ENCODE measurements around the gene NTM. TPM values are rescaled to one million over a fixed set of nuclear protein-coding genes. Genes with fewer than 3 reads are reported as not detected.

The NTM gene
- total and polyA plus RNA-seq, 2 of the 8 experiments (the other 6 are each of a cell fraction or from before 2014, with no cell fraction given): 13.4 to 20.0 TPM

- Histone ChIP-seq H2BK120ac (replicated peaks; ENCODE audit: low read depth, low read length) (no peak overlapping the region), H3K27me3 (replicated peaks in 1 of 4; ENCODE audit: control insufficient read depth in 3 of 4, extremely low read depth in 1 of 4, insufficient read depth in 3 of 4, low read length in 3 of 4) (no peaks in the 10 kb centered on the region), H3K36me3 (ENCODE audit: control insufficient read depth in 2 of 4, insufficient read depth in 4 of 4, low read length in 3 of 4) (no peaks in the 10 kb centered on the region), H3K9me3 (ENCODE audit: insufficient read depth in 2 of 2, low read depth in 1 of 2, low read length in 1 of 2) (no peaks in the 10 kb centered on the region), H4K91ac (replicated peaks; ENCODE audit: insufficient read length, low read length) (no peak overlapping the region), H3K4me3 (ENCODE audit: extremely low read depth in 1 of 4, insufficient read depth in 2 of 4, low read depth in 3 of 4, low read length in 4 of 4) (no peak overlapping the region), H2BK5ac (ENCODE audit: low read depth, low read length) (no peak overlapping the region), H2BK15ac (ENCODE audit: low read length) (no peak overlapping the region), H4K8ac (ENCODE audit: extremely low read depth, insufficient read depth, low read length) (no peak overlapping the region), H4K5ac (ENCODE audit: insufficient read length, low read depth, low read length) (no peak overlapping the region), H3K23me2 (ENCODE audit: low read depth, low read length) (no peaks in the 10 kb centered on the region), H2BK12ac (ENCODE audit: low read depth, low read length) (no peak overlapping the region), H3K79me1 (ENCODE audit: low read depth, low read length) (no peaks in the 10 kb centered on the region), H2AFZ (ENCODE audit: low read length) (no peak overlapping the region), H2BK20ac (ENCODE audit: low read length) (no peak overlapping the region), H3K9ac (replicated peaks in 1 of 4; ENCODE audit: extremely low read depth in 1 of 4, low read depth in 3 of 4, low read length in 3 of 4) (no peak overlapping the region), H3K4ac (replicated peaks; ENCODE audit: insufficient read length, low read depth, low read length) (no peak overlapping the region), H3K4me2 (ENCODE audit: insufficient read depth in 1 of 2, low read depth in 2 of 2, low read length in 2 of 2) (no peak overlapping the region), H4K20me1 (replicated peaks in 1 of 2; ENCODE audit: control insufficient read depth in 1 of 2, insufficient read depth in 2 of 2, low read length in 2 of 2) (no peaks in the 10 kb centered on the region), H3K56ac (replicated peaks; ENCODE audit: insufficient read length, low read depth, low read length) (no peak overlapping the region), H3K79me2 (ENCODE audit: control insufficient read depth in 1 of 2, insufficient read depth in 2 of 2, low read length in 2 of 2) (no peaks in the 10 kb centered on the region), H3K23ac (ENCODE audit: insufficient read length) (no peak overlapping the region), H3K27ac (ENCODE audit: low read depth, low read length) (no peak overlapping the region), H3K4me1 (replicated peaks in 1 of 4; ENCODE audit: control insufficient read depth in 3 of 4, insufficient read depth in 4 of 4, low read length in 3 of 4) (peaks cover 4 to 16% (median 7%) of the 10 kb centered on the region in 4 experiments), H3K18ac (ENCODE audit: extremely low read depth, low read length) (no peak overlapping the region), H3K14ac (ENCODE audit: insufficient read length) (no peak overlapping the region), H2AK5ac (ENCODE audit: low read depth, low read length) (no peak overlapping the region)
- WGBS, 2 experiments (ENCODE audit: extremely low coverage in 1 of 2, insufficient coverage in 1 of 2, insufficient read length in 1 of 2, insufficient replicate concordance in 2 of 2, low coverage in 1 of 2, low lambda C conversion rate in 2 of 2, missing lambda C conversion rate in 1 of 2): 84% methylated on average over 12 of the region's 13 CpGs; no CpG with 5 or more reads in 1 of the 2 experiments
- DNase-seq (ENCODE audit: low read depth in 1 of 2, low spot score in 2 of 2) (no peak), FAIRE-seq (no peak)
- TF ChIP-seq PHF8 (conservative IDR thresholded peaks at IDR 0.05; ENCODE audit: low read depth, low read length) (no peak), SIX5 (IDR thresholded peaks at IDR 0.05; ENCODE audit: low read depth, low read length) (no peak)
- ChIA-PET POLR2A (ENCODE audit: partially characterized antibody) (no interaction called here), CTCF (ENCODE audit: partially characterized antibody) (interaction anchor here (0.8 to 2.9 kb wide), 9 partner anchors 9 to 967 kb away, joined by 3 to 12 read pairs (median 5); no protein-coding TSS in a partner anchor)
Observed at GRCh38 chr11:132106096-132106982, 735.9 kb downstream of the NTM start.
